K562 (cell line): ENCODE results near the gene CETN1. TPM values are rescaled to one million over a fixed set of nuclear protein-coding genes. Genes with fewer than 3 reads are reported as not detected.

ENCODE experiments used
- ATAC-seq: fragments of 200-7000 bp; cut with Tn5 transposase; 3 replicates; pipeline ENCODE4 v1.9.1; 2020; ENCODE audit warnings: moderate library complexity
- BruUV-seq: library from RNA; stranded (reverse); fragments of 400-500 nt; replicated peaks from 2 replicates; lab custom pipeline; 2021; lab: Mats Ljungman, UMichigan
- CTCF ChIA-PET: fragments of 300-600 bp; formaldehyde crosslinking; extraction: SDS; loops from one replicate; lab custom pipeline; 2021; ENCODE audit warnings: low intra/inter-chr PET ratio; lab: Yijun Ruan, JAX
- POLR2A ChIA-PET: fragments of 300-600, 350-650 bp; sonication (Branson Sonifier 250); formaldehyde crosslinking; extraction: SDS; loops from one replicate; lab custom pipeline; 2021; ENCODE audit warnings: antibody characterized with exemption, inconsistent platforms; lab: Yijun Ruan, JAX
- DNase-seq, 4 experiments: peaks; one replicate each; pipeline versions ENCODE4 v3.0.0 to v3.0.0-alpha.2; 2011 to 2018; ENCODE audit warnings: low spot score in 3 of 4, mixed read lengths in 3 of 4; ENCODE audit errors: extremely low read depth in 1 of 4
- FAIRE-seq: peaks from 2 replicates; lab custom pipeline; 2011; peaks lifted over from hg19 to GRCh38; lab: Jason Lieb, UNC
- H2AFZ ChIP-seq: 2 replicates; pipeline ENCODE4 v1.6.0; 2011; ENCODE audit warnings: low read depth, low read length, control low read depth, inconsistent platforms
- H3K27ac ChIP-seq: fragments of 200-600 bp; 3 replicates; pipeline ENCODE4 v1.8.0; 2011; ENCODE audit warnings: low read depth, mild to moderate bottlenecking, control low read depth, inconsistent platforms, low read length, moderate library complexity, mixed read lengths; ENCODE audit errors: extremely low read depth
- H3K27me3 ChIP-seq, 2 experiments: fragments of 300-600 bp in 1 of 2; 2 replicates in 1 of 2; 3 replicates in 1 of 2; pipeline versions ENCODE4 v1.6.0 to v1.8.0; 2011; ENCODE audit warnings: inconsistent platforms in 2 of 2, low read length in 2 of 2, mild to moderate bottlenecking in 1 of 2, mixed read lengths in 1 of 2, moderate library complexity in 1 of 2; ENCODE audit not compliant: control insufficient read depth in 2 of 2, insufficient read depth in 2 of 2
- H3K36me3 ChIP-seq: fragments of 300-600 bp; 3 replicates; pipeline ENCODE4 v1.8.0; 2011; ENCODE audit warnings: mild to moderate bottlenecking, low read length, inconsistent platforms; ENCODE audit not compliant: control insufficient read depth, insufficient read depth
- H3K4me1 ChIP-seq, 2 experiments: fragments of 200-600 bp in 1 of 2; replicated peaks in 1 of 2; 2 replicates in 1 of 2; 3 replicates in 1 of 2; pipeline versions ENCODE4 v1.5.1 to v1.8.0; 2011; ENCODE audit warnings: inconsistent platforms in 2 of 2, low read length in 2 of 2, mild to moderate bottlenecking in 1 of 2, mixed read lengths in 1 of 2, moderate library complexity in 1 of 2; ENCODE audit not compliant: control insufficient read depth in 2 of 2, insufficient read depth in 2 of 2
- H3K4me2 ChIP-seq: 2 replicates; pipeline ENCODE4 v1.6.1; 2011; ENCODE audit warnings: low read length, control low read depth, inconsistent platforms, mixed read lengths; ENCODE audit not compliant: insufficient read depth
- H3K4me3 ChIP-seq: fragments of 200-600 bp; sonication (generic), shearing (Covaris generic); 2 replicates; pipeline ENCODE4 v1.5.1; 2016; ENCODE audit warnings: control low read depth, inconsistent platforms
- H3K79me2 ChIP-seq: fragments of 200-600 bp; 3 replicates; pipeline ENCODE4 v1.8.0; 2011; ENCODE audit warnings: low read length, inconsistent platforms; ENCODE audit not compliant: control insufficient read depth, insufficient read depth
- H3K9ac ChIP-seq, 2 experiments: 2 replicates each; pipeline versions ENCODE4 v1.6.0 to v1.6.1; 2011; ENCODE audit warnings: low read depth in 2 of 2, low read length in 2 of 2, control low read depth in 1 of 2, inconsistent platforms in 1 of 2, mild to moderate bottlenecking in 1 of 2, mixed read lengths in 1 of 2; ENCODE audit not compliant: insufficient read depth in 1 of 2
- H3K9me1 ChIP-seq: one replicate; pipeline ENCODE4 v1.6.0; 2011; ENCODE audit warnings: inconsistent platforms, mild to moderate bottlenecking, low read length, moderate library complexity; ENCODE audit not compliant: control insufficient read depth, insufficient read depth
- H3K9me3 ChIP-seq: replicated peaks from 2 replicates; pipeline ENCODE4 v1.5.1; 2011; ENCODE audit warnings: low read depth, low read length, inconsistent platforms; ENCODE audit not compliant: control insufficient read depth, insufficient read depth
- H4K20me1 ChIP-seq: replicated peaks from 2 replicates; pipeline ENCODE4 v1.6.1; 2011; ENCODE audit warnings: low read length, inconsistent platforms, mixed read lengths; ENCODE audit not compliant: control insufficient read depth, insufficient read depth
- CC2D1A ChIP-seq: fragments of 450-650 bp; IDR thresholded peaks from 2 replicates; pipeline ENCODE4 v1.6.1; 2017; ENCODE audit warnings: mild to moderate bottlenecking
- CTCF ChIP-seq, 3 experiments: IDR thresholded peaks in 2 of 3; conservative IDR thresholded peaks in 1 of 3; 2 replicates each; pipeline ENCODE4 v1.5.1; 2011 to 2012; ENCODE audit warnings: low read length in 3 of 3, mild to moderate bottlenecking in 3 of 3, control low read depth in 2 of 3, improper control_type of control experiment in 1 of 3, inconsistent platforms in 1 of 3, low read depth in 1 of 3, mixed read lengths in 1 of 3, moderate library complexity in 1 of 3; ENCODE audit not compliant: insufficient read depth in 2 of 3
- DEAF1 ChIP-seq: fragments of 450-650 bp; formaldehyde crosslinking; IDR thresholded peaks from 2 replicates; pipeline ENCODE4 v1.4.0; 2020; ENCODE audit warnings: mild to moderate bottlenecking, moderate library complexity
- ELK3 ChIP-seq: fragments of 450-650 bp; formaldehyde crosslinking; IDR thresholded peaks from 2 replicates; pipeline ENCODE4 v1.4.0; 2020; ENCODE audit warnings: mild to moderate bottlenecking
- ETS2 ChIP-seq: IDR thresholded peaks from 2 replicates; pipeline ENCODE4 v1.6.1; 2016; ENCODE audit warnings: borderline replicate concordance, missing genetic modification characterization, mild to moderate bottlenecking, moderate library complexity, missing compliant biosample characterization; ENCODE audit not compliant: poor library complexity, severe bottlenecking
- EWSR1 ChIP-seq: fragments of 450-650 bp; IDR thresholded peaks from 2 replicates; pipeline ENCODE4 v1.6.1; 2018; ENCODE audit warnings: borderline replicate concordance, mild to moderate bottlenecking, low read depth, moderate library complexity; ENCODE audit not compliant: partially characterized antibody
- MEF2A ChIP-seq: IDR thresholded peaks from 2 replicates; pipeline ENCODE4 v1.6.1; 2011; ENCODE audit warnings: low read depth, mild to moderate bottlenecking, low read length, moderate library complexity; ENCODE audit not compliant: control insufficient read depth
- SNIP1 ChIP-seq: fragments of 450-650 bp; IDR thresholded peaks from 2 replicates; pipeline ENCODE4 v1.7.1; 2017; ENCODE audit warnings: low read depth, mild to moderate bottlenecking
- TCF7 ChIP-seq: sonication (generic); IDR thresholded peaks from 2 replicates; pipeline ENCODE4 v1.6.1; 2016; ENCODE audit warnings: antibody characterized with exemption, borderline replicate concordance
- THRA ChIP-seq: fragments of 450-650 bp; IDR thresholded peaks from 2 replicates; pipeline ENCODE4 v1.6.1; 2017; ENCODE audit warnings: mild to moderate bottlenecking, moderate library complexity
- ZBTB26 ChIP-seq: fragments of 450-650 bp; formaldehyde crosslinking; IDR thresholded peaks from 2 replicates; pipeline ENCODE4 v1.4.0; 2022; ENCODE audit warnings: missing genetic modification characterization
- ZNF232 ChIP-seq: sonication (generic); formaldehyde crosslinking; IDR thresholded peaks from 2 replicates; pipeline ENCODE4 v1.8.0; 2022; ENCODE audit warnings: mild to moderate bottlenecking, missing genetic modification reagents
- ZNF282 ChIP-seq: sonication (generic); formaldehyde crosslinking; IDR thresholded peaks from 2 replicates; pipeline ENCODE4 v1.8.1; 2023; ENCODE audit warnings: missing genetic modification reagents
- ZNF668 ChIP-seq: fragments of 250-450 bp; sonication (Bioruptor Pico); IDR thresholded peaks from 2 replicates; pipeline ENCODE4 v1.8.0; 2022; ENCODE audit warnings: mild to moderate bottlenecking, inconsistent platforms
- WGBS: fragments of 100-300 bp; shearing (Covaris generic); methylation state at CpG from one replicate; pipeline ENCODE4 v1.1.6; 2016; ENCODE audit warnings: low coverage, mixed read lengths; ENCODE audit not compliant: insufficient coverage; ENCODE audit errors: missing lambda C conversion rate; 5-methylcytosine and 5-hydroxymethylcytosine counted together
- in situ Hi-C: fragments of 300-500 bp; cut with MboI; formaldehyde crosslinking; loops from 4 replicates; pipeline ENCODE4 v1.15.0; 2018; ENCODE audit warnings: inconsistent platforms, mixed read lengths
- intact Hi-C: fragments of 100-400 bp; cut with micrococcal nuclease; formaldehyde crosslinking; loops from 2 replicates; pipeline ENCODE4 v1.14.2; 2022
- polyA plus RNA-seq, 8 experiments: library from polyadenylated mRNA; depleted of rRNA in 4 of 8; stranded (reverse) in 5 of 8; unstranded in 3 of 8; fragments of >200 nt; fragmentation: Nextera tagmentation in 2 of 8; fragmentation: Illumina TruSeq in 1 of 8; extraction: Ambion mirVana in 2 of 8; extraction: Trizol in 1 of 8; gene quantifications; 2 replicates each; pipeline versions ENCODE4 v1.2.1 to v1.2.3, GENCODE V29; 2011 to 2014; ENCODE audit warnings: inconsistent platforms in 1 of 8, missing spikeins in 1 of 8
- total RNA-seq, 7 experiments: library from RNA; depleted of rRNA in 6 of 7; stranded (reverse); fragments of >200 nt in 6 of 7; fragmentation: Illumina TruSeq in 2 of 7; extraction: Trizol in 2 of 7; gene quantifications; 2 replicates each; pipeline versions ENCODE4 v1.2.1 to v1.2.3, GENCODE V29; 2011 to 2021; ENCODE audit warnings: low replicate concordance in 1 of 7

Gene CETN1
- total and polyA plus RNA-seq, 9 of the 15 experiments (the other 6 are each of a cell fraction or from before 2014, with no cell fraction given) = 0.07 to 0.34 (median 0.19) TPM; not detected in 3

- Histone ChIP-seq H2AFZ (no peak overlapping the region), H3K9ac (no peak overlapping the region), H3K9me1 (no peaks in the 10 kb centered on the region), H3K27me3 (peaks cover 2 to 4% of the 10 kb centered on the region in 2 experiments; a peak in 2 of 5 replicates), H3K9me3 (no peaks in the 10 kb centered on the region), H3K4me2 (no peak overlapping the region), H3K27ac (no peak overlapping the region), H3K4me1 (peaks cover 0 to 6% of the 10 kb centered on the region in 2 experiments; a peak in 3 of 5 replicates), H3K36me3 (no peaks in the 10 kb centered on the region), H3K4me3 (no peak overlapping the region), H3K79me2 (no peaks in the 10 kb centered on the region), H4K20me1 (no peaks in the 10 kb centered on the region)
- in situ Hi-C loops = no loop called here
- POLR2A ChIA-PET = interaction anchor here (2.2 kb wide), 1 partner anchor 12 kb away, joined by 9 read pairs; no protein-coding TSS in a partner anchor
- FAIRE-seq (peak; percentile 85), ATAC-seq (peak; percentile 66), DNase-seq (peak; percentile 56 to 69 (median 57))
- CTCF ChIA-PET = interaction anchor here (0.6 to 3.0 kb wide), 5 partner anchors 20 to 859 kb away, joined by 3 to 12 read pairs (median 4); partner anchors contain the start of gene CLUL1
- BruUV-seq = no TSS peak
- 17% methylated on average over 4 of the region's 4 CpGs for WGBS
- intact Hi-C loops = loop anchor here (2.0 to 5.0 kb wide), 3 partner anchors 92 to 330 kb away; no protein-coding TSS in a partner anchor
- no peak for TF ChIP-seq MEF2A
- peak; percentile 68 to 93 (median 77); a peak in 5 of 6 replicates for TF ChIP-seq CTCF (IDR thresholded peaks at IDR 0.05 in 2 of 3, conservative IDR thresholded peaks at IDR 0.05 in 1 of 3; ENCODE audit: insufficient read depth in 2 of 3, low read depth in 1 of 3, low read length in 3 of 3)
- no peak for TF ChIP-seq ZNF668 (CRISPR knock-in tag)
- TF ChIP-seq SNIP1 = no peak
- no peak for TF ChIP-seq ETS2
- TF ChIP-seq ELK3 (CRISPR knock-in tag) = no peak
- TF ChIP-seq DEAF1 (CRISPR knock-in tag) = peak; percentile 99
- 0 out of 2 replicates have a peak, but pooled peaks have one; percentile 44 for TF ChIP-seq CC2D1A
- no peak for TF ChIP-seq ZNF282 (CRISPR knock-in tag)
- TF ChIP-seq ZNF232 (CRISPR knock-in tag) = no peak
- TF ChIP-seq THRA = peak; percentile 85
- no peak for TF ChIP-seq TCF7
- no peak for TF ChIP-seq EWSR1
- TF ChIP-seq ZBTB26 (CRISPR knock-in tag) = no peak
Observed at GRCh38 chr18:616380-616995, 36.3 kb downstream of the CETN1 start.
